B cell (primary cell): Measurements from ENCODE around the gene MAP1LC3B2.

Experiments used
- CTCF ChIP-seq: fragments of 200-600 bp; IDR thresholded peaks from one replicate; pipeline ENCODE4 v1.8.0; 2022; ENCODE audit warnings: antibody characterized with exemption, mild to moderate bottlenecking
- EZH2 ChIP-seq: IDR thresholded peaks from 2 replicates; pipeline ENCODE4 v1.6.1; 2012; ENCODE audit warnings: borderline replicate concordance, low read depth, mild to moderate bottlenecking, moderate library complexity, low read length; ENCODE audit not compliant: insufficient read depth, poor library complexity, severe bottlenecking

- TF ChIP-seq CTCF (no peak), EZH2 (no peak)
Measured at GRCh38 chr12:116520801-116521471, 38.2 kb upstream of the MAP1LC3B2 start.
